ENCODE results near the gene SOWAHA.
"Not testable (repeated sequence)": the region's sequence is repeated elsewhere in the genome, so short reads cannot be mapped to it uniquely, and the experiment has no call there.

The SOWAHA gene

DNA sequence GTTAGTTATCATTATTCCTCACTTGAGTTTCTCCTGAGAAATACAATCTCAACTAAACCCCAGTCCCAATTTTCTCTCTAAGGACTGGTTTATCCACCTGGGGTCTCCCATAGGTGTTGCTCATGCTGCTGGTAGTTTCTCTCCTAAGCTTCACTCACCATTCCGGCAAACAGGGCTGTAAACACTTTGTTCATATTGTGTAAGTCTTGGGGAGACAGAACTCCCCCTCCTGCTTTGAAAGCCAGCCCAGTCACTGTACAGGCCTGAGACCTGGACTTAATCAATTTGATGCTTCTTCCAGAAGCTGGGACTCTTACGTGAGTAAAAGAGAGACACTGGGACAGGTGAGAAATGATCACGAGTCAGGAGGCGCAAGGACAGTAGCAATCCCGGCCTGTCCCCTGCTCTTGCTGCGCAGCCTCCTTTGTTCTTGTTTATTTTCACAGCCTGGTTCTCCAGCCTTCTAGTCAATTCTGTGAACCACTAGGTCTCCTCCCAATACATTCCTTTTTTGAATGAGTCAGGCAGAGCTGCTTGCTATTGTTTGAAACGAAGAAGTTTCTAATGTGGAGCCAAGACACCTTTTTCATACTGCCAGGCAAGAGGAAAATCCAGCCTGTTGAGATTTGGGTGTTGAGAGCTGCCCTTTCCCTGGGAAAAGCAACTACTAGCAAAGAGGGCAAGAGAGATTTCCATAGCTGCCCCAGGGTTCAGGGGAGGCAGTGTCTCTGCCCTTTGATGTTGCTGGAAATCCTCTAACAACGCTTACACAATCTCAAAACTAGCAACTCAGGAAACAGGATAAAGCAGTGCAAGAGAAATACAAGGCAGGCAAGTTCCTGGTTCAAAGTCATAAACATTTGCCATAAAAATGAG, 26.6 kb downstream of the SOWAHA start:
- no peak overlapping the region for H3K4me3 Mint-ChIP-seq

DNA sequence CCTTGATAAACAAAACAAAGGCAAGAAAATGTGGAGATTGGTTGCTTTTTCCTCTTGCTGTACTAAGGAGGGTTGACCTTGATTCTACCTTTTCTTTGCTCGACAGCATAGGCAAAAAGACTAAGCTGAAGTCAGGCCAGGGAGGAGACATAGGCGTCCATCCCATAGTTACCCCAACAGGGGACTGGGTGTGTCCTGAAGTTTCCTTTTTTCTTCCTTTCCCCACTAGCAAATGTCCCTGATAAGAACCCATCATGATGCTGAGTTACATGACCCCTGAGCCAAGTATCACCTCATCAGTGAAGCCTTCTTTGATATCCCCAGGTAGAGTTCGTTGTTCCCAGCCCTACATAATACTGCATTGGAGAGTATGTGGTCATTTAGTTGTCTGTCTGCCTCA, 27.2 kb downstream of the SOWAHA start:
- no peaks in the 10 kb centered on the region for H3K9me3 Mint-ChIP-seq
- ATAC-seq (no peak), DNase-seq (no peak)
- no peak overlapping the region for H3K4me3 Mint-ChIP-seq
- no peaks in the 10 kb centered on the region for H3K4me1 Mint-ChIP-seq
- H3K27me3 Mint-ChIP-seq, result no peaks in the 10 kb centered on the region
- H3K27ac Mint-ChIP-seq, result no peak overlapping the region

More for the DNA sequence above, 26.6 kb downstream of the SOWAHA start:
- no peak for ATAC-seq
- no peaks in the 10 kb centered on the region for H3K27me3 Mint-ChIP-seq
- H3K9me3 Mint-ChIP-seq, result no peaks in the 10 kb centered on the region
- no peak overlapping the region for H3K27ac Mint-ChIP-seq
- DNase-seq, result no peak
- no peaks in the 10 kb centered on the region for H3K4me1 Mint-ChIP-seq

DNA sequence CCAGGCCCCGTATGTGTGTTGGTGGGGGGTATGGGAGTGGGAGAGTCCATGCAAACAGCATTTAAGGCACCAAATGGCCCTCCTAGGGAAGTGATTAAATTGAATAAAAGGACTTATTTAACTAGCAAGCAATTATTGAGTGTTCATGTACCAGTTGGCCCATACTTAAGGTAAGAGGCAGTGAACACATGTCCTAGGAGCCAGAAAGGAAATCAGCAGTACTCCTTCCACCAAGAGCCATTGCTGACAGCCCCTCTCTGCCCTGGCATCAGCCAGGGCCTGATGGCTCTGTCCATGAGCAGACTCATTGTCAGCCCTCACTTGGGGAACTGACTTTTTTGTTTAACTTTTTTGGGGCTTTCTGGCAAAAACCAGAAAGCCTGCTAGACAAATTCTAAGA, 27.8 kb downstream of the SOWAHA start:
- no peak for DNase-seq
- Mint-ChIP-seq H3K4me1 (no peaks in the 10 kb centered on the region), H3K27me3 (no peaks in the 10 kb centered on the region), H3K27ac (peak overlapping the region in 1 of 2 donors; percentile 5), H3K4me3 (no peak overlapping the region), H3K9me3 (no peaks in the 10 kb centered on the region)
- ATAC-seq, result no peak

DNA sequence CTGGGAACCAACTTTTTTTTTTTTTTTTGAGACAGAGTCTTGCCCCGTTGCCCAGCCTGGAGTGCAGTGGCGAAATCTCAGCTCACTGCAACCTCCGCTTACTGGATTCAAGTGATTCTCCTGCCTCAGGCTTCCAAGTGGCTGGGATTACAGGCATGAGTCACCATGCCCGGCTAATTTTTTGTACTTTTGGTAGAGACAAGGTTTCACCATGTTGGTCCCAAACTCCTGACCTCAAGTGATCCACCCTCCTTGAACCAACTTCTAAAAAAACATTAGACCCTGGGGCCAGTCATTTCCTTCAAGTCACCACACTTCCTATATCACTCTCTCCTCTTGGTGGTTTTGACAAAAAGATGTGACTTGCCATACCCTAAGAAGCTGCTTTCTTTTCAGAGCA, 28.2 kb downstream of the SOWAHA start:
- Mint-ChIP-seq H3K27ac (peak overlapping the region in 1 of 2 donors; percentile 55), H3K27me3 (no peaks in the 10 kb centered on the region), H3K9me3 (no peaks in the 10 kb centered on the region), H3K4me3 (no peak overlapping the region), H3K4me1 (no peaks in the 10 kb centered on the region)
- ATAC-seq, result peak; percentile 64
- no peak for DNase-seq

DNA sequence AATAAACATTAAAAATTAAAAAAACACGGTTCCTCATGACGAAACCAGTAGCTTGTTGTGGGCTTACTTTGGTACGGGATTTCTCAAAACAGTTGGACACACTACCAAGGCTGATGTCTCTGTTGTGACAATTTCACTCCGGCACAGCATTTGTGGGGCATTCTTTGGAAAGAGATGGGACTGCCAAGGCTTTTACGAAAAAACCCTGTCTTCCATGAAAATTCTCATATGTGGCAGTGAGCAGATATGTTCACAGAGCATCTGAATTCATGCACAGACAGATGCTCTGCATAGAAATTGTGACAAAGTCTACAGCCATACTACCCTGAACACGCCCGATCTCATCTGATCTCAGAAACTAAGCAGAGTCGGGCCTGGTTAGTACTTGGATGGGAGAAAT, 35.2 kb downstream of the SOWAHA start:
- Mint-ChIP-seq H3K9me3 (no peaks in the 10 kb centered on the region), H3K4me1 (no peaks in the 10 kb centered on the region), H3K4me3 (no peak overlapping the region), H3K27ac (no peak overlapping the region), H3K27me3 (no peaks in the 10 kb centered on the region)
- ATAC-seq, result no peak
- no peak for DNase-seq

DNA sequence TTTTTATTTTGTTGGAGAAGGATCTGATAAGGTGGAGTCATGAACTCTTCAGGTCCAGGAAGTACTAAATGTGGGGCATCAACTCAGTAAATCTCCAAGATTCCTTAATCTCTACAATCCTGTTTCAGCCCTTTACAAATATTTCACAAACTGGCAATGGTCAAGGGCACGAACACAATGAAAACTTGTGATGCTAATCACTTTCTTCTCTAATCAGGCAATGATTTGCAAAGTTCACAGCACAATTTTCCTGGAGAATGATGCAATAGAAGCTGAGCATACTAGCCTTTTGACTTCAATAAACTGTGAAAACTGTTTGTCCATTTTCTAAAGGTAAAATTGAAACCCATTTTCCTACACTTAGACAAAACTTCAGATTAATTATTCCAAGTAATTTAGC, 36.2 kb downstream of the SOWAHA start:
- ATAC-seq (no peak), DNase-seq (no peak)
- H3K4me1 Mint-ChIP-seq, result no peaks in the 10 kb centered on the region
- H3K9me3 Mint-ChIP-seq, result no peaks in the 10 kb centered on the region
- H3K4me3 Mint-ChIP-seq, result no peak overlapping the region
- no peak overlapping the region for H3K27ac Mint-ChIP-seq
- no peaks in the 10 kb centered on the region for H3K27me3 Mint-ChIP-seq

- H3K4me3 Mint-ChIP-seq, result no peak overlapping the region
- no peaks in the 10 kb centered on the region for H3K9me3 Mint-ChIP-seq
- no peak overlapping the region for H3K27ac Mint-ChIP-seq
- no peak for ATAC-seq
- no peaks in the 10 kb centered on the region for H3K27me3 Mint-ChIP-seq
- no peaks in the 10 kb centered on the region for H3K4me1 Mint-ChIP-seq
- DNase-seq, result no peak
Observed at GRCh38 chr5:132850066-132850465, 37.0 kb downstream of the SOWAHA start.

GRCh38 chr5:132853323-132853722, 40.2 kb downstream of the SOWAHA start:
- H3K4me3 Mint-ChIP-seq, result no peak overlapping the region
- DNase-seq, result no peak
- no peak overlapping the region for H3K27ac Mint-ChIP-seq
- no peaks in the 10 kb centered on the region for H3K4me1 Mint-ChIP-seq
- no peak for ATAC-seq
- no peaks in the 10 kb centered on the region for H3K9me3 Mint-ChIP-seq
- no peaks in the 10 kb centered on the region for H3K27me3 Mint-ChIP-seq

GRCh38 chr5:132853790-132854189, 40.7 kb downstream of the SOWAHA start:
- no peak for ATAC-seq
- Mint-ChIP-seq H3K27ac (no peak overlapping the region), H3K9me3 (no peaks in the 10 kb centered on the region), H3K4me1 (no peaks in the 10 kb centered on the region), H3K27me3 (no peaks in the 10 kb centered on the region), H3K4me3 (no peak overlapping the region)
- no peak for DNase-seq

DNA sequence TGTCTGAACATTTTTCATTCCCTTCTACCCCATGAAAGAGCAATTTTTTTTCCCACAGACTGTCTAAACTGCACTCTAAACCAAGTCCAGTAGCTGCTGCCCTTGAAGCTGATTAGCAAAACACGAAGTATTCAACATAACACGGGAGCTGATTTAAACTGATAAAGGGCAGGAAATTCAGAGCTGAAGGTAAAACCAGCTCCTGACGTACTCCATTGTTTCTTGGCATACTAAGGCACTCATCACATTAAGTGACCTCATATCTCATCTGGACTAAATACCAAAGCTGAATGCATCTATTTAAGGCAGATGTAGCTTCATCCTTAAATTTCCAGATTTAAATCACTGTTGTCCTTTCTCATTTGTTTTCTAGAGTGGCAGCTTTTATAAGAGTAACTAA, 41.2 kb downstream of the SOWAHA start:
- H3K27me3 Mint-ChIP-seq, result no peaks in the 10 kb centered on the region
- no peak overlapping the region for H3K4me3 Mint-ChIP-seq
- H3K9me3 Mint-ChIP-seq, result no peaks in the 10 kb centered on the region
- DNase-seq (no peak), ATAC-seq (no peak)
- H3K27ac Mint-ChIP-seq, result no peak overlapping the region
- no peaks in the 10 kb centered on the region for H3K4me1 Mint-ChIP-seq

GRCh38 chr5:132854992-132855391, 41.9 kb downstream of the SOWAHA start:
- not testable (repeated sequence) for H3K4me3 Mint-ChIP-seq, H3K27me3 Mint-ChIP-seq, DNase-seq

DNA sequence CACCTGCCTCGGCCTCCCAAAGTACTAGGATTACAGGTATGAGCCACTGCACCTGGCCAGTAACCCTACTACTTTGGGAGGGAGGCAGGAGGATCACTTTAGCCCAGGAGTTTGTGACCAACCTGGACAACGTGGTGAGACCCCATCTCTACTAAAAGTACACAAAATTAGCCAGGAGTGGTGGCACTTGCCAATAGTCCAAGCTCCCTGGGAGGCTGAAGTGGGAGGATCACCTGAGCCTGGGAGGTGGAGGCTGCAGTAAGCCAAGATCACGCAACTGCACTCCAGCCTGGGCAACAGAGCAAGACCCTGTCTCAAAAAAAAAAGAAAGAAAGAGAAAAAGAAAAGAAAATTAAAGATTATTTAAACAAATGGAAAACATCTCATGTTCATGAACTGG, 42.9 kb downstream of the SOWAHA start:
- no peak for ATAC-seq
- no peak overlapping the region for H3K4me3 Mint-ChIP-seq
- H3K9me3 Mint-ChIP-seq, result no peaks in the 10 kb centered on the region
- H3K27ac Mint-ChIP-seq, result no peak overlapping the region
- DNase-seq, result no peak
- no peaks in the 10 kb centered on the region for H3K4me1 Mint-ChIP-seq
- no peaks in the 10 kb centered on the region for H3K27me3 Mint-ChIP-seq

More at GRCh38 chr5:132854992-132855391, 41.9 kb downstream of the SOWAHA start:
- H3K9me3 Mint-ChIP-seq, ATAC-seq, H3K4me1 Mint-ChIP-seq, H3K27ac Mint-ChIP-seq: not testable (repeated sequence)

DNA sequence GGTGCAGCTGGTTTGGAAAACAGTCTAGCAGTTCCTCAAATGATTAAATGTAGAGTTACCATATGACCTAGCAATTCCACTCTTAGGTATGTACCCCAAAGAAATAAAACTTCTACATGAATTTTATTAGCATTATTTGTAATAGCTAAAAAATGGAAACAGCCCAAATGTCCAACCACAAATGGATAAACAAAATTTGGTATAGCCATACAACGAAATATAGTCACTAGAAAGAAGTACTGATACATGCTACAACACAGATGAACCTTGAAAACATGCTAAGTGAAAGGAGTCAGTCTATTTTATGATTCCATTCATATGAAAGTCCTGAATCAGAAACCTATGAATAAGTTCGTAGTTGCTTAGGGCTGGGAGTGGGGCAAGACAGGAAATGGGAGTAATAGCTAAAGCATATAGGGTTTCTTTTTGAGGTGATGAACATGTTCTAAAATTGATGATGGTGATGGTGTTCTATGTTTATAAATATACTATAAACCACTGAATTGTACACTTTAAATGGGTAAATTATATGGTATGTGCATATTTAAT, 46.9 kb downstream of the SOWAHA start:
- DNase-seq, result no peak

GRCh38 chr5:132860742-132861141, 47.6 kb downstream of the SOWAHA start:
- H3K4me1 Mint-ChIP-seq, result peaks cover 7% of the 10 kb centered on the region
- no peak overlapping the region for H3K27ac Mint-ChIP-seq
- no peak overlapping the region for H3K4me3 Mint-ChIP-seq
- no peaks in the 10 kb centered on the region for H3K9me3 Mint-ChIP-seq
- no peak for ATAC-seq
- no peak for DNase-seq
- no peaks in the 10 kb centered on the region for H3K27me3 Mint-ChIP-seq

More for the DNA sequence above, 46.9 kb downstream of the SOWAHA start:
- ATAC-seq, result no peak
- no peaks in the 10 kb centered on the region for H3K9me3 Mint-ChIP-seq
- no peak overlapping the region for H3K27ac Mint-ChIP-seq
- no peak overlapping the region for H3K4me3 Mint-ChIP-seq
- H3K27me3 Mint-ChIP-seq, result no peaks in the 10 kb centered on the region
- H3K4me1 Mint-ChIP-seq, result no peaks in the 10 kb centered on the region

GRCh38 chr5:132865668-132866341, 52.7 kb downstream of the SOWAHA start:
- no peak for DNase-seq
- Mint-ChIP-seq H3K27ac (peak overlapping the region; percentile 99), H3K4me3 (peak overlapping the region; percentile 97 to 98), H3K9me3 (no peaks in the 10 kb centered on the region), H3K4me1 (peaks cover 41% of the 10 kb centered on the region), H3K27me3 (no peaks in the 10 kb centered on the region)
- peak; percentile 64 for ATAC-seq

Data from stimulated activated naive CD8-positive, alpha-beta T cell treated with anti-CD3 and anti-CD28 coated beads, Interleukin-15, amount 100 ng/mL, for 72 hours (primary cell).